Measurements from ENCODE around the gene CLDN34. TPM values are rescaled to one million over a fixed set of nuclear protein-coding genes. Genes with fewer than 3 reads are reported as not detected.

CLDN34 gene
- total and polyA plus RNA-seq, 4 donors, result 0.36 TPM; not detected in 3

- Histone ChIP-seq H3K9me3 (ENCODE audit: control insufficient read depth, low read length) (no peaks in the 10 kb centered on the region), H3K4me3 (ENCODE audit: low read length in 2 of 2) (no peak overlapping the region), H3K27me3 (ENCODE audit: control insufficient read depth in 1 of 2, insufficient read depth in 2 of 2, low read length in 1 of 2) (no peaks in the 10 kb centered on the region), H3K36me3 (ENCODE audit: control insufficient read depth in 1 of 2, insufficient read depth in 2 of 2, low read length in 1 of 2) (no peaks in the 10 kb centered on the region), H3K4me1 (ENCODE audit: control insufficient read depth in 1 of 2, insufficient read depth in 2 of 2, low read length in 2 of 2) (no peaks in the 10 kb centered on the region), H3K27ac (ENCODE audit: low read depth in 1 of 2, low read length in 2 of 2) (no peak overlapping the region)
- intact Hi-C loops (cut with DNase I), result no loop called here
- ATAC-seq (ENCODE audit: low FRiP score) (no peak), DNase-seq (no peak)
- 18 to 29% methylated on average over 6 of the region's 6 CpGs for WGBS, 2 donors
Observed at GRCh38 chrX:9955506-9955905, 11.7 kb upstream of the CLDN34 start.

- H3K27me3 ChIP-seq (ENCODE audit: control insufficient read depth in 1 of 2, insufficient read depth in 2 of 2, low read length in 1 of 2), result no peaks in the 10 kb centered on the region
- 86 to 88% methylated on average over 9 of the region's 9 CpGs for WGBS, 2 donors
- no peaks in the 10 kb centered on the region for H3K4me1 ChIP-seq (ENCODE audit: control insufficient read depth in 1 of 2, insufficient read depth in 2 of 2, low read length in 2 of 2)
- no peak overlapping the region for H3K27ac ChIP-seq (ENCODE audit: low read depth in 1 of 2, low read length in 2 of 2)
- H3K9me3 ChIP-seq (ENCODE audit: control insufficient read depth, low read length), result no peaks in the 10 kb centered on the region
- no peak for DNase-seq
- H3K4me3 ChIP-seq (ENCODE audit: low read length in 2 of 2), result no peak overlapping the region
- no peak for ATAC-seq (ENCODE audit: low FRiP score)
- intact Hi-C loops (cut with DNase I), result no loop called here
- H3K36me3 ChIP-seq (ENCODE audit: control insufficient read depth in 1 of 2, insufficient read depth in 2 of 2, low read length in 1 of 2), result no peaks in the 10 kb centered on the region
Observed at GRCh38 chrX:9957743-9958142, 9.4 kb upstream of the CLDN34 start.

GRCh38 chrX:9958183-9958582 is 9.0 kb upstream of the CLDN34 start:
- DNase-seq, result no peak
- H3K36me3 ChIP-seq (ENCODE audit: control insufficient read depth in 1 of 2, insufficient read depth in 2 of 2, low read length in 1 of 2), result no peaks in the 10 kb centered on the region
- H3K4me1 ChIP-seq (ENCODE audit: control insufficient read depth in 1 of 2, insufficient read depth in 2 of 2, low read length in 2 of 2), result no peaks in the 10 kb centered on the region
- no peak for ATAC-seq (ENCODE audit: low FRiP score)
- no peak overlapping the region for H3K4me3 ChIP-seq (ENCODE audit: low read length in 2 of 2)
- intact Hi-C loops (cut with DNase I), result no loop called here
- no peak overlapping the region for H3K27ac ChIP-seq (ENCODE audit: low read depth in 1 of 2, low read length in 2 of 2)
- H3K9me3 ChIP-seq (ENCODE audit: control insufficient read depth, low read length), result no peaks in the 10 kb centered on the region
- no peaks in the 10 kb centered on the region for H3K27me3 ChIP-seq (ENCODE audit: control insufficient read depth in 1 of 2, insufficient read depth in 2 of 2, low read length in 1 of 2)
- WGBS, 2 donors, result 92 to 98% methylated on average over 5 of the region's 5 CpGs

- no peak for DNase-seq
- 87 to 89% methylated on average over 5 of the region's 5 CpGs for WGBS, 2 donors
- no peak overlapping the region for H3K27ac ChIP-seq (ENCODE audit: low read depth in 1 of 2, low read length in 2 of 2)
- no peaks in the 10 kb centered on the region for H3K36me3 ChIP-seq (ENCODE audit: control insufficient read depth in 1 of 2, insufficient read depth in 2 of 2, low read length in 1 of 2)
- H3K4me1 ChIP-seq (ENCODE audit: control insufficient read depth in 1 of 2, insufficient read depth in 2 of 2, low read length in 2 of 2), result no peaks in the 10 kb centered on the region
- intact Hi-C loops (cut with DNase I), result no loop called here
- H3K4me3 ChIP-seq (ENCODE audit: low read length in 2 of 2), result no peak overlapping the region
- no peaks in the 10 kb centered on the region for H3K27me3 ChIP-seq (ENCODE audit: control insufficient read depth in 1 of 2, insufficient read depth in 2 of 2, low read length in 1 of 2)
- no peaks in the 10 kb centered on the region for H3K9me3 ChIP-seq (ENCODE audit: control insufficient read depth, low read length)
- ATAC-seq (ENCODE audit: low FRiP score), result no peak
Observed at GRCh38 chrX:9961750-9962149, 5.4 kb upstream of the CLDN34 start.

GRCh38 chrX:9977635-9978034 is 10.5 kb downstream of the CLDN34 start:
- Histone ChIP-seq H3K27me3 (ENCODE audit: control insufficient read depth in 1 of 2, insufficient read depth in 2 of 2, low read length in 1 of 2) (no peaks in the 10 kb centered on the region), H3K36me3 (ENCODE audit: control insufficient read depth in 1 of 2, insufficient read depth in 2 of 2, low read length in 1 of 2) (no peaks in the 10 kb centered on the region), H3K9me3 (ENCODE audit: control insufficient read depth, low read length) (no peaks in the 10 kb centered on the region), H3K4me3 (ENCODE audit: low read length in 2 of 2) (no peak overlapping the region), H3K27ac (ENCODE audit: low read depth in 1 of 2, low read length in 2 of 2) (no peak overlapping the region), H3K4me1 (ENCODE audit: control insufficient read depth in 1 of 2, insufficient read depth in 2 of 2, low read length in 2 of 2) (no peaks in the 10 kb centered on the region)
- no peak for DNase-seq
- intact Hi-C loops (cut with DNase I), result no loop called here
- WGBS, 2 donors, result 66 to 92% methylated on average over 3 of the region's 3 CpGs
- ATAC-seq (ENCODE audit: low FRiP score), result no peak

- H3K4me3 ChIP-seq (ENCODE audit: low read length in 2 of 2), result no peak overlapping the region
- no peak for DNase-seq
- no peaks in the 10 kb centered on the region for H3K4me1 ChIP-seq (ENCODE audit: control insufficient read depth in 1 of 2, insufficient read depth in 2 of 2, low read length in 2 of 2)
- no peak overlapping the region for H3K27ac ChIP-seq (ENCODE audit: low read depth in 1 of 2, low read length in 2 of 2)
- H3K27me3 ChIP-seq (ENCODE audit: control insufficient read depth in 1 of 2, insufficient read depth in 2 of 2, low read length in 1 of 2), result no peaks in the 10 kb centered on the region
- no peaks in the 10 kb centered on the region for H3K36me3 ChIP-seq (ENCODE audit: control insufficient read depth in 1 of 2, insufficient read depth in 2 of 2, low read length in 1 of 2)
- no peak for ATAC-seq (ENCODE audit: low FRiP score)
- WGBS, 2 donors, result 84 to 92% methylated on average over 7 of the region's 7 CpGs
- intact Hi-C loops (cut with DNase I), result no loop called here
- H3K9me3 ChIP-seq (ENCODE audit: control insufficient read depth, low read length), result no peaks in the 10 kb centered on the region
Observed at GRCh38 chrX:9980401-9980800, 13.2 kb downstream of the CLDN34 start.

GRCh38 chrX:9980927-9981326 is 13.8 kb downstream of the CLDN34 start:
- H3K36me3 ChIP-seq (ENCODE audit: control insufficient read depth in 1 of 2, insufficient read depth in 2 of 2, low read length in 1 of 2), result no peaks in the 10 kb centered on the region
- no peak for ATAC-seq (ENCODE audit: low FRiP score)
- H3K4me1 ChIP-seq (ENCODE audit: control insufficient read depth in 1 of 2, insufficient read depth in 2 of 2, low read length in 2 of 2), result no peaks in the 10 kb centered on the region
- H3K9me3 ChIP-seq (ENCODE audit: control insufficient read depth, low read length), result no peaks in the 10 kb centered on the region
- H3K4me3 ChIP-seq (ENCODE audit: low read length in 2 of 2), result no peak overlapping the region
- 82 to 89% methylated on average over 5 of the region's 5 CpGs for WGBS, 2 donors
- no peak overlapping the region for H3K27ac ChIP-seq (ENCODE audit: low read depth in 1 of 2, low read length in 2 of 2)
- H3K27me3 ChIP-seq (ENCODE audit: control insufficient read depth in 1 of 2, insufficient read depth in 2 of 2, low read length in 1 of 2), result no peaks in the 10 kb centered on the region
- intact Hi-C loops (cut with DNase I), result no loop called here
- no peak for DNase-seq

- Histone ChIP-seq H3K9me3 (ENCODE audit: control insufficient read depth, low read length) (no peaks in the 10 kb centered on the region), H3K27ac (ENCODE audit: low read depth in 1 of 2, low read length in 2 of 2) (no peak overlapping the region), H3K4me3 (ENCODE audit: low read length in 2 of 2) (no peak overlapping the region), H3K27me3 (ENCODE audit: control insufficient read depth in 1 of 2, insufficient read depth in 2 of 2, low read length in 1 of 2) (no peaks in the 10 kb centered on the region), H3K4me1 (ENCODE audit: control insufficient read depth in 1 of 2, insufficient read depth in 2 of 2, low read length in 2 of 2) (no peaks in the 10 kb centered on the region), H3K36me3 (ENCODE audit: control insufficient read depth in 1 of 2, insufficient read depth in 2 of 2, low read length in 1 of 2) (no peaks in the 10 kb centered on the region)
- intact Hi-C loops (cut with DNase I), result no loop called here
- ATAC-seq (ENCODE audit: low FRiP score) (no peak), DNase-seq (no peak)
- WGBS, 2 donors, result 88 to 94% methylated on average over 18 of the region's 18 CpGs
Observed at GRCh38 chrX:9983441-9983840, 16.3 kb downstream of the CLDN34 start.

- Histone ChIP-seq H3K27ac (ENCODE audit: low read depth in 1 of 2, low read length in 2 of 2) (no peak overlapping the region), H3K36me3 (ENCODE audit: control insufficient read depth in 1 of 2, insufficient read depth in 2 of 2, low read length in 1 of 2) (no peaks in the 10 kb centered on the region), H3K9me3 (ENCODE audit: control insufficient read depth, low read length) (no peaks in the 10 kb centered on the region), H3K4me1 (ENCODE audit: control insufficient read depth in 1 of 2, insufficient read depth in 2 of 2, low read length in 2 of 2) (no peaks in the 10 kb centered on the region), H3K27me3 (ENCODE audit: control insufficient read depth in 1 of 2, insufficient read depth in 2 of 2, low read length in 1 of 2) (no peaks in the 10 kb centered on the region), H3K4me3 (ENCODE audit: low read length in 2 of 2) (no peak overlapping the region)
- intact Hi-C loops (cut with DNase I), result no loop called here
- ATAC-seq (ENCODE audit: low FRiP score) (no peak), DNase-seq (no peak)
- WGBS, 2 donors, result 88 to 94% methylated on average over 11 of the region's 11 CpGs
Observed at GRCh38 chrX:9983846-9984245, 16.7 kb downstream of the CLDN34 start.

Data from aorta (tissue), 5 donors.